ENCODE data around the gene TSEN2.

- TF ChIP-seq CTCF (CRISPR knock-in tag; IDR thresholded peaks at IDR 0.05) (no peak), KDM6A (CRISPR knock-in tag; IDR thresholded peaks at IDR 0.05; ENCODE audit: low read depth) (no peak), HCFC1 (IDR thresholded peaks at IDR 0.05; ENCODE audit: low read depth, low read length) (no peak)
Measured at GRCh38 chr3:12503126-12503957, 19.1 kb downstream of the TSEN2 start.
